ENCODE results near the gene PHF2. TPM values are rescaled to one million over a fixed set of nuclear protein-coding genes. Genes with fewer than 3 reads are reported as not detected.
A peak's percentile ranks its signal among the peaks of the same experiment; 100 is the strongest.

PHF2 gene
- total RNA-seq, 2 experiments from 2014 or later = 25.5 to 26.8 TPM

DNA sequence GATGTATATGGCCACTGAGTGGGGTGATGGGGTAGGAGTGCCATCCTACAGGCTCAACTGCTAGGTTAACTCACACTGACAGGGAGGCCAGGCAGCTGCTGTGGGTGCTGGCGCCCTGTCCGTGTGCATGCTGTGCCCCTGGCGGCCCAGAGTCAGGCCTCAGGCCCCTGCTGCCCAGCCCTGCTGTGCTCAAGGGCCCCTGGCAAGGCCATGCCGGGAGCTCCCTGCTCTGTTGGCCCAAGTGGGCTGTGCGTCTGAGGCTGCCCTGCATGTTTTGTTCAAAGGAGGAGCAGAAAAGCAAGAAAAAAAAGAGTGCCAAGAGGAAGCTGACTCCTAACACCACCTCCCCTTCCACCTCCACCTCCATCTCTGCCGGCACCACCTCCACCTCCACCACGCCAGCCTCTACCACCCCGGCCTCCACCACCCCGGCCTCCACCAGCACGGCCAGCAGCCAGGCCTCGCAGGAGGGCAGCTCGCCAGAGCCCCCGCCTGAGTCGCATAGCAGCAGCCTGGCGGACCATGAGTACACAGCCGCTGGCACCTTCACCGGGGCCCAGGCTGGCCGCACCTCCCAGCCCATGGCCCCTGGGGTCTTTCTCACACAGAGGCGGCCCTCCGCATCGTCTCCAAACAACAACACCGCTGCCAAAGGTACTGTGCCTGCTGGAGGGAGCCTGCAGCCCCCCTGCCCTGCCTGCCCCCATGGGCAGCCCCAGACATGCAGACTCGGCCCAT is 100.1 kb downstream of the PHF2 start:
- Mint-ChIP-seq H3K27me3 (no peaks in the 10 kb centered on the region), H3K4me1 (no peaks in the 10 kb centered on the region), H3K9me3 (no peaks in the 10 kb centered on the region), H3K27ac (no peak overlapping the region), H3K4me3 (no peak overlapping the region), H3K36me3 (ENCODE audit: low read depth) (peaks cover 11% of the 10 kb centered on the region)
- ChIA-PET POLR2A (no interaction called here), CTCF (no interaction called here)
- DNase-seq = peak; percentile 9

DNA sequence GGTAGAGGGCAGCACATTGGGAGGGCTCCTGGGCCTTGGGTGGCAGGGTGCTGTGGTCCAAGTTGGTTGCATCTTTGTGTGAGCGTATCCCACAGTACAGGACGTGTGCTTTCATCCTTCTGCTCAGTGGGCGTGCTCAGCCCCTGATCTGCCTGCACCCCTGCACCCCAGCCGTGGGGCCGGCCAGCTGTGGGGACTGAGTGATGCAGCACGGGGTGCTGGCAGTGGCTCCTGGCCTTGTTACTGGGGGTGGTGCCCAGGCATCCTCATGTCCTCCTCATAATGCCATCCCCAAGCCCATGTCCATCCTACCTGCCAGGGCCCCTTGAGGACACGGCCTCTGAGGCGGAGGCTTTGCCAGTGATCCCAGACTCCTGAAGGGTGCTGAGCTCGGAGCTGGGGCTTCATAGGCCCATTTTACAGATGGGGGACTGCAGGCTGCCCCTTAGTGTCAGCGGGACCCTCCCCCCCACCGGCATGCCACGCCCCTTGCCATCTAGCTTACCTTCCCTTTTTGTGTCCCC is 100.7 kb downstream of the PHF2 start:
- H3K9me3 Mint-ChIP-seq = no peaks in the 10 kb centered on the region
- no peaks in the 10 kb centered on the region for H3K27me3 Mint-ChIP-seq
- peak; percentile 6 for DNase-seq
- H3K4me1 Mint-ChIP-seq = no peaks in the 10 kb centered on the region
- H3K4me3 Mint-ChIP-seq = no peak overlapping the region
- H3K27ac Mint-ChIP-seq = no peak overlapping the region
- ChIA-PET CTCF (no interaction called here), POLR2A (no interaction called here)
- H3K36me3 Mint-ChIP-seq (ENCODE audit: low read depth) = peaks cover 11% of the 10 kb centered on the region

DNA sequence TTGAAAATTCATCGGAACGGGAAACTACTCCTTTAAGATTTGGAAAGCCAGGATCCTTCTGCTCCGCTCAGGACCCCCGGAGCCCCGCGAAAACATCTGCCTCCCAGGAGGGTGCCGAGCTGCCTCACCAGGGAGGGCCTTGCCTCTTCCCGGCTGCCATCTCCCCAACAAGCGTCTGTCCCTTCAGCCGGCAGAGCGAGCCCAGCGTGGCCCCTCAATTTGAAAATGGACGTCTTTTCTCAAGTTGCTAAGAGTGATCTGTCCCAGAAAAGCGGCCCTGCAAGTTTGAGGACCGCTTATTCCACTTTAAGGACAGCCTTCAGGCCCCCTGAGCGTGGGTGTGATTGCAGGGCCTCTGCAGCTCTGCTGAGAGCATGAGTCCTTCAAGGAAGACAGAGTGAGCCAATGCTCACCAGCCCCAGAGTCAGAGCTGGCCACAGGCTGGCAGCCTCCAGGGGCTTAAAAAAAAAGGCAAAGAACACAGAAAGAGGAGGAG is 101.3 kb downstream of the PHF2 start:
- peak; percentile 14 for DNase-seq
- CTCF ChIA-PET = no interaction called here
- H3K27me3 Mint-ChIP-seq = no peaks in the 10 kb centered on the region
- H3K27ac Mint-ChIP-seq = no peak overlapping the region
- no peak overlapping the region for H3K4me3 Mint-ChIP-seq
- peaks cover 11% of the 10 kb centered on the region for H3K36me3 Mint-ChIP-seq (ENCODE audit: low read depth)
- H3K4me1 Mint-ChIP-seq = no peaks in the 10 kb centered on the region
- POLR2A ChIA-PET = no interaction called here
- H3K9me3 Mint-ChIP-seq = no peaks in the 10 kb centered on the region

DNA sequence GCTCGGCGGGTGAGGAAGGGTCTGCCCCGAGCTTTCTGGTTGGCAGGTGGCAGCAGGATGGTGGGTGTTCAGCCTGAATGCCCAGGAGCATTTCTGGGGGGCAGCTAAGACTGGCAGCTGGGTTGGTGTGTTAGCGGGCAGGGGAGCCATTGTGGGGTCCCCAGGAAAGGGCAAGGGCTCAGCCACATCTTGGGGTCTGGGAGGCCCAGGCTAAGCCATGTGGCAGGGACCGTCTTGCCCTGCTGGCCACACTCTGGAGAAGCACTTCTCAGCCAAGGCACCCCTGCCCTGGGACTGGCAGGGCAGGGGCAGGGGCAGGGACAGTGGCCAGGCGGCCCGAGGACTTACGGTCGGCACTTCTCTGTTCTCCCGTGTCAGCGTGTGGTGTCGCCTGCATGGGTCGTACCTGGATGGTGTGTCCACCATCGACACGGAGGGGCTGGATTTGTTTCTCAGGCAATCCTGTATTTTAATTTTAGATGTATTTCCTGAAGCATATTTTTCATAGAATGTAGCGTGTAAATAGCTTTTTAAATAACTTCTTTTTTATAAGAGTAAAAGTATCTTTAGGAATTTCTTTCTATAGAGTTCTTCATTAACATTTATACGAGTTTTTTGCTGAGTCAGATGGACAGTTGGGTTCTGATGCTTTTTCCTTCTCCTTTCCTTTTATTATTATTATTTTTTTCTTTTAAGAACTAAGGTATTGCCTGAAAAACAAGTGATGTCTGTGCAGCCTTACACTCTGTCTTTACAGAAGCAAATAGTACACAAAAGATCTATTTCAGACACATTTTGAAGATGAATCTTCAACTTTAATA is 102.0 kb downstream of the PHF2 start:
- peak; percentile 11 for DNase-seq
- POLR2A ChIA-PET = interaction anchor here (1.0 kb wide), 1 partner anchor 286 kb away, joined by 3 read pairs; no protein-coding TSS in a partner anchor
- H3K36me3 Mint-ChIP-seq (ENCODE audit: low read depth) = peaks cover 5% of the 10 kb centered on the region
- H3K9me3 Mint-ChIP-seq = no peaks in the 10 kb centered on the region
- no peaks in the 10 kb centered on the region for H3K27me3 Mint-ChIP-seq
- H3K27ac Mint-ChIP-seq = no peak overlapping the region
- CTCF ChIA-PET = no interaction called here
- H3K4me3 Mint-ChIP-seq = no peak overlapping the region
- no peaks in the 10 kb centered on the region for H3K4me1 Mint-ChIP-seq

DNA sequence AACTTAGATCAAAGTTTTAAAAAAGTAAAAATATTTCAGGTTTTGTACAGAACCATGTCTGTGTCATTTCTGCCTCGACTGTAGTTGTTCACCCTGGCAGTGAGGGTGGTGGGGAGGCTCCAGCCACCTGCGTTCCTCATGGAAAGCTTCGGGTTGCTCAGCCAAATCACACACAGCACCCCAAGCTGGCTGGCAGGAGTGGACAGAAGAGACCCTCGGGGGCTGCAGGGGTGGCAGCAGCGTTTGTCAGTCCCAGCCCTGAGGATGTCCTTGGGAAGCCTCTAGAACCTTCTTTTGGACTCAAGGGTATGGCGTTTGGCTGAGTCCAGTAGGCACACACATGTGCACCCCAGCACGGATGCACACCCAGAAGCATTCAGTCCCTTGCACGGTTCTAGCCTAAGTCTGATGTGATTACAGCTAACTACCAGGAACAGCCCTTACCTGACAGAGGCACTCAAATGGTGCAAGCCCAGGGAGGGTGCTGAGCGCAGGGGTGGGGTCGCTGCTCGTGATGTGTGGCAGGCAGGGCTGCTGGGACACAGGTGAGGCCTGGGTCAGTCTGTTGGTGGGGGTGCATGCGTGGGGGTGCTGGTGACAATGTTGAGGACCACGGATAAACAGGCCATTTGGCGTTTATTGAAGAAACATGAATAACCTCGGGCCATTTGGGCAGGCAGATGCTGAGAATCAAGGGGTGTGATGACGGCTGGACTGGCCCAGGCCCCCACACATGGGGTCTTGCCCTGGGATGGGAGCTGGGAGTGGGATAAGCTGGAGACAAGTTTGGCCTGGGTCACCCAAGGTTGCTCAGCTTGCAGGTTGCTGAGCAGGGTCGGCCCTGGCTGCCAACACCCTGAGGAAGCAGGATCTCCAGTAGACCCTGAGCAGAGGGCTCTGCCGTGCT is 103.4 kb downstream of the PHF2 start:
- Mint-ChIP-seq H3K9me3 (no peaks in the 10 kb centered on the region), H3K36me3 (ENCODE audit: low read depth) (no peaks in the 10 kb centered on the region), H3K27me3 (no peaks in the 10 kb centered on the region), H3K4me1 (no peaks in the 10 kb centered on the region), H3K27ac (no peak overlapping the region), H3K4me3 (no peak overlapping the region)
- POLR2A ChIA-PET = interaction anchor here (1.0 kb wide), 1 partner anchor 284 kb away, joined by 3 read pairs; no protein-coding TSS in a partner anchor
- CTCF ChIA-PET = no interaction called here
- peak; percentile 13 for DNase-seq

DNA sequence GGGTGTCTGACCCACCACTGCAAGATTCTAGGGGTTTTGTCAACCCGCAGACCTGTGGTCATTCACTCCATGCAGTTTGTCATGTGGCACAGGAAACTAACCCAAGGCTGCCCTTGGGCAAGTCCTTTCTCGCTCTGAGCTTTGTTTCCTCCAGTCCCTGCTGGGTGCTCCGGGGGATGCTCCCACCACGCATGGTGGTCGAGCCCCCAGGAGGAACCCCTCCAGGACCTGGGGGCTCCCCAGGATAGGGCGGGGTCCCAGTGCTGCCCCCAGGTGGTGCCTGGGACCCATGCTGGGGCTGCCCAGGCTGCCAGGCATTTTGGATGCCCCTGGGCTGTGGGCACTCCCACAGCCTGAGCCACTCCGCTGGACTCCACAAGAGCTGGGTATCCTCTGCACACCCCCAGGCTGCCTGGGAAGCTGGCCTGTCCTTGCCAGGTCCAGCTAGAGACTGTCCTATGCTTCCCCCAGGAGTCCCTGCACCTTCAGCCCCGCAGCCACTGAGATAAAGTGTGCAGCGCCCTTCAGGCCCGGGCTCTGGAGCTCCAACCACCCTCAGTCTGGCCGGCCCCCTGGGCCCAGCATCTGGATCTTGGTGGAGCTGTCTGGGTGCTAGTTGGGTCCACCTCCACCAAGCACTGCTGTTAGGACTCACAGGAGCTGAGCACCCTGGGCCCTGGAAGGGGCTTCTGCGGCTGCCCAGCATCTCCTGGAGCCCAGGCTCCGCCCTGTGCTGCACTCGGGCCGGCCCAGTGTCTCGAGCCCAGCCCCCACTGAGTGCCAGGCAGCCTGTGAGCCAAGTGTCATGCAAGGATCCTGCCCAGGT is 104.3 kb downstream of the PHF2 start:
- Mint-ChIP-seq H3K36me3 (ENCODE audit: low read depth) (no peaks in the 10 kb centered on the region), H3K27me3 (no peaks in the 10 kb centered on the region), H3K4me3 (no peak overlapping the region), H3K4me1 (no peaks in the 10 kb centered on the region), H3K27ac (no peak overlapping the region), H3K9me3 (no peaks in the 10 kb centered on the region)
- ChIA-PET CTCF (no interaction called here), POLR2A (no interaction called here)
- peak; percentile 11 for DNase-seq

DNA sequence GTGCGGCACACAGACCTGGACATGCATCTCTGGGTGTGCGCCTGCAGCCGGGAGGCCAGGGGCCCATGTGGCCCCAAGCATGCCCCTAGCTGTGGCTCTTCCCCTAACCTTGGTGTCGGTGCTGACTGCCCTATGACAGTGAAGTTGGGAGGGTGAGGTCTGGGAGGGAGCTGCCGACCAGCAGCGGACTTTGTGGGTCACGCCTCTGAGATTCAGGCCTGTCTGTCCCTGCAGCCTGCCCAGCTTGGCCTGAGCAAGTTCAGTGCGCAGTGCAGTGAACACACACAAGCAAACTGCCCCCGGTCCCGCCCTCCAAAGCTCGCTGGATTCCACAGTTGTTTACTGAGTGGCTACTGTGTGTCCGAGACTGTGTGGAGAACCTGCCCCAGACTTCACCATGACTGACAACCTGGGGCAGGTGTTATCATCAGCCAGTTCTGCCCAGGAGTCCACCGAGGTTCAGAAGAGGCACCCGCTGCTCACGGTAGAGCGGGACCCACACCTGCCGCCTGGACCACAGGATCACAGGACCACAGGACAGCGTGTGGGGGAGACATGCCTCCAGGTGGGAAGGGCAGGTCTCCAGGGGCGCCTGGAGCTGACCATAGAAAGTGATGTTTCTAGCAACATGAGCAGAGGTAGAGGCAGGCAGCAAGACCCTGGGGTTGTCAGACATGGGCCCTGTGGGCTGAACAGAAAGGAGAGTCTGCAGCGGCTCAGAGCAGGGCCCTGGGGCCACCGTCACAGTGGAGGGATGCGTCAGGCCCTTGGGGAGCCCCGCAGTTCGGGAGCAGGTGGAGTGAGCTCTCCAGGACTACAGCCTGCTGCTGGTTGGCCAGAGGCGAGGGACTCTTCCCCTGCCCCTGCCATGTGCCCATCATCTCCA is 105.1 kb downstream of the PHF2 start:
- Mint-ChIP-seq H3K9me3 (peaks cover 2% of the 10 kb centered on the region), H3K4me1 (no peaks in the 10 kb centered on the region), H3K27ac (no peak overlapping the region), H3K4me3 (no peak overlapping the region), H3K36me3 (ENCODE audit: low read depth) (no peaks in the 10 kb centered on the region), H3K27me3 (no peaks in the 10 kb centered on the region)
- ChIA-PET CTCF (interaction anchor here (1.4 to 4.5 kb wide), 3 partner anchors 132 to 282 kb away, joined by 3 to 26 read pairs (median 7); no protein-coding TSS in a partner anchor), POLR2A (interaction anchor here (0.8 kb wide), 1 partner anchor 282 kb away, joined by 3 read pairs; no protein-coding TSS in a partner anchor)
- DNase-seq = peak; percentile 5

DNA sequence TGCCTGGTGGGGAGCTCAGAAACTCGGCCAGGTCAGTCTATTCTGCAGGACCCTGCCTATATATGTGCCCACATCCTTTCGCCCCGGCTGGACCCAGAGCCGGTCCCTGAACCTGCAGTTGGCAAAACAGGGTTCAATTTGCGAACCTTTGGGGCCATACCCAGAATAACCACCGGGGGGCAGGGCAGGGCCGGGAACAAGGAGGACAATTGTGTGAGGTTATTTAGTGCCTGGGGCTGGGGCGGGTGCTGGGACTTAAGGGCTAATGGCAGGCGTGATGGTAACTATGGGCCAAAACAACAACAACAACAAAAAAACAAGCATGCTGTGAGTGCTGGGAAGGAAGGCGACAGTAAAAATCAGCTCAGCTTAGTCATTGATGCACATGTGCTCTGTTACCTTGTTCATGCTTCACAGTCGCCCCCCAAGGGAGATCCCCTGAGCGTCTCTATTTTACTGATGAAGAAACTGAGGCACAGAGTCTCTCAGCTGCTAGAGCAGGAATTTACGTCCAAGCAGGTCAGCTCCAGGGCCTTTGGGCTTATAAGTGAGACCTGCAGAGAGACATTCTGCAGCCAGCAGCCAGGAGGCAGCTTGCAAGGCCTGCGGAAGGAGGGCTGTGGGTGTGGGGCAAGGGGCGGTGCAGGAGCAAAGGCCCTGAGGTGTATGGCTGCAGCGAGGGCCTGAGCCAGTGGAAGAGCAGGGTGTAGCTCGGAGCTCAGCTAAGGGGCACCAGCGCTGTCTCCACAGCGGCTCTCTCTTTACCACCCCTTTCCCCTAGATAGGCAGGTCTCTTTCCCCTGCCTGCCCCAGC is 106.0 kb downstream of the PHF2 start:
- no peaks in the 10 kb centered on the region for H3K36me3 Mint-ChIP-seq (ENCODE audit: low read depth)
- no peak overlapping the region for H3K4me3 Mint-ChIP-seq
- peaks cover 5% of the 10 kb centered on the region for H3K9me3 Mint-ChIP-seq
- DNase-seq = peak; percentile 68
- H3K27me3 Mint-ChIP-seq = peaks cover 3% of the 10 kb centered on the region
- no peaks in the 10 kb centered on the region for H3K4me1 Mint-ChIP-seq
- POLR2A ChIA-PET = interaction anchor here (0.8 kb wide), 1 partner anchor 281 kb away, joined by 3 read pairs; no protein-coding TSS in a partner anchor
- CTCF ChIA-PET = interaction anchor here (1.4 to 4.5 kb wide), 3 partner anchors 131 to 281 kb away, joined by 3 to 26 read pairs (median 7); no protein-coding TSS in a partner anchor
- H3K27ac Mint-ChIP-seq = no peak overlapping the region

DNA sequence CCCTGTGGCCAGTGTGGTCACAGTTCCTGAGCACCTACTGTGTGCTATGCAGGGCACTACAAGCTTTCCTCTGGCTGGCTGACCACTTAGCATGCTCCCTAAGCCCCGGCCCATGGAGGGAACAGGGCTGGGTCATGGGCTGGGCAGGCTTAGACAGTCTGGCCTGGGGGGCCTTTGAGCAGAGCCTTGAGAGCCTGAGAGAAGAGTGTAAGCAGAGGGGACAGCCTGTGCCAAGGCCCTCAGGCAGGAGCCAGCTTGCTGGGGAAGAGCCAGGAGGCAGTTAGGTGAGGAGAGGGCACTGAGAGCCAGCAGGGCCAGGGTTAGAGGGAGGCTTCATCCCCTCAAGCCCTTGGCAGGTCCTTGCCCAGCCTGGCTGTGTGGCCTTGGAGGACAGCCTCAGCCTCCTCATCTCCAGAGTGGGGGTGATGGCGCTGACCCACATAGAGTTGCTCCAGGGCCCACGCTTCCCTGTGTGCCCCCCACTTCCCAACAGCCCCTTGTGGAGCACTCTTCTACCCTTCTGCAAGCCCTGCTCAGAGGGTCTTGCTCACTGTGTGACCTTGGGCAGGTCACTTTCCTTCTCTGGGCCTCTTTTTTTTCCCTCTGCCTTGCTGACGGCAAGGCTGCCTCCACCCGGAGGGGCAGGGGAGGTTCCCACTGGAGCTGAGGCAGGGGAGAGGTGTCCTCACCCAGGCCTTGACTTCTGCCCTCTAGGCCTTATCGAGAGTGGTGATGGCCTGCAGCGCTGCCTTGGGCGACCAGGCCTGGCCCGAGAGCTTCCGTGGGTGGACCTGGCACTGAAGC is 107.1 kb downstream of the PHF2 start:
- DNase-seq = peak; percentile 13
- H3K9me3 Mint-ChIP-seq = peaks cover 8% of the 10 kb centered on the region
- CTCF ChIA-PET = interaction anchor here (4.5 kb wide), 1 partner anchor 280 kb away, joined by 26 read pairs; no protein-coding TSS in a partner anchor
- no peaks in the 10 kb centered on the region for H3K36me3 Mint-ChIP-seq (ENCODE audit: low read depth)
- peaks cover 6% of the 10 kb centered on the region for H3K27me3 Mint-ChIP-seq
- H3K4me1 Mint-ChIP-seq = no peaks in the 10 kb centered on the region
- POLR2A ChIA-PET = interaction anchor here (0.7 kb wide), 1 partner anchor 105 kb away, joined by 3 read pairs; no protein-coding TSS in a partner anchor
- H3K27ac Mint-ChIP-seq = no peak overlapping the region
- H3K4me3 Mint-ChIP-seq = no peak overlapping the region
